ENCODE data around the gene PAIP2B.
"Not testable (repeated sequence)": the region's sequence is repeated elsewhere in the genome, so short reads cannot be mapped to it uniquely, and the experiment has no call there.

The PAIP2B gene

GRCh38 chr2:71226965-71227560 lies at the start of gene PAIP2B:
Gene PAIP2B (minus strand): TSS chr2:71227103. CDS start chr2:71202589, 24,514 bp downstream.
- peak; percentile 98 for DNase-seq (ENCODE audit: low read depth)

- DNase-seq (ENCODE audit: low read depth), result no peak
Measured at GRCh38 chr2:71275939-71276310, 49.0 kb upstream of the PAIP2B start.

- no peak for DNase-seq (ENCODE audit: low read depth)
Measured at GRCh38 chr2:71269511-71270090, 42.7 kb upstream of the PAIP2B start.

GRCh38 chr2:71263386-71263785 lies 36.5 kb upstream of the PAIP2B start:
- DNase-seq (ENCODE audit: low read depth), result no peak

- DNase-seq (ENCODE audit: low read depth), result no peak
Measured at GRCh38 chr2:71261534-71261933, 34.6 kb upstream of the PAIP2B start.

- no peak for DNase-seq (ENCODE audit: low read depth)
Measured at GRCh38 chr2:71256421-71256820, 29.5 kb upstream of the PAIP2B start.

GRCh38 chr2:71254776-71255175 lies 27.9 kb upstream of the PAIP2B start:
- no peak for DNase-seq (ENCODE audit: low read depth)

GRCh38 chr2:71254078-71254477 lies 27.2 kb upstream of the PAIP2B start:
- DNase-seq (ENCODE audit: low read depth), result no peak

- no peak for DNase-seq (ENCODE audit: low read depth)
Measured at GRCh38 chr2:71253476-71253875, 26.6 kb upstream of the PAIP2B start.

- DNase-seq (ENCODE audit: low read depth), result no peak
Measured at GRCh38 chr2:71252862-71253261, 26.0 kb upstream of the PAIP2B start.

GRCh38 chr2:71250935-71251334 lies 24.0 kb upstream of the PAIP2B start:
- no peak for DNase-seq (ENCODE audit: low read depth)

GRCh38 chr2:71244302-71244660 lies 17.4 kb upstream of the PAIP2B start:
- no peak for DNase-seq (ENCODE audit: low read depth)

- DNase-seq (ENCODE audit: low read depth), result no peak
Measured at GRCh38 chr2:71243634-71244301, 16.9 kb upstream of the PAIP2B start.

GRCh38 chr2:71240794-71241193 lies 13.9 kb upstream of the PAIP2B start:
- DNase-seq (ENCODE audit: low read depth), result no peak

GRCh38 chr2:71238089-71238488 lies 11.2 kb upstream of the PAIP2B start:
- no peak for DNase-seq (ENCODE audit: low read depth)

GRCh38 chr2:71235930-71236587 lies 9.2 kb upstream of the PAIP2B start:
- no peak for DNase-seq (ENCODE audit: low read depth)

GRCh38 chr2:71233072-71233471 lies 6.2 kb upstream of the PAIP2B start:
- not testable (repeated sequence) for DNase-seq (ENCODE audit: low read depth)

GRCh38 chr2:71226096-71226964 lies 573 bp downstream of the PAIP2B start:
- no peak for DNase-seq (ENCODE audit: low read depth)

GRCh38 chr2:71224935-71225334 lies 2.0 kb downstream of the PAIP2B start:
- no peak for DNase-seq (ENCODE audit: low read depth)

GRCh38 chr2:71224457-71224856 lies 2.4 kb downstream of the PAIP2B start:
- no peak for DNase-seq (ENCODE audit: low read depth)

- DNase-seq (ENCODE audit: low read depth), result peak; percentile 1
Measured at GRCh38 chr2:71223767-71224333, 3.1 kb downstream of the PAIP2B start.

GRCh38 chr2:71220743-71221142 lies 6.2 kb downstream of the PAIP2B start:
- no peak for DNase-seq (ENCODE audit: low read depth)

Measured in fibroblast of the conjunctiva (primary cell).